GM18499 (cell line): ENCODE data around the gene SLC38A4.

Experiments used
- ATAC-seq: cut with Tn5 transposase; IDR thresholded peaks from one replicate; pipeline ENCODE4 v1.9.1; 2021; ENCODE audit warnings: moderate number of reproducible peaks; ENCODE audit not compliant: insufficient read depth, unreplicated experiment

SLC38A4 gene

DNA sequence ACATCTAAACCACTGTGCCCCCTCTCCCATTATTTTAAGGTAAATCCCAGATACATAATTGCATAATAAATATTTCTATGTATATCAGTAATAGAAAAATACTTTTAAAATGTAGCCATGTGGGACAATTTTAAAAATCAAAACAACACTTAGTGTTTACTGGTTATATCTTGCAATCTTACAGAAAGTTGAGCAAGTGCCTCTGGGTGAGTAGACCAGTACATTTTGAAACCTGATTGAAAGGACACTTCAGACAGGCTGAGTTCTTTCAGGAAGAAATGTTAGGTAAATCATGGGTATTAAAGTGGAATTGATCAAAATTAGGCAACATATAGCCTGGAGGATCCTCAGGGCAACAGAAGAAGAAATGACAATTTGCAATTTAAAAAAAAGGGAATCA lies 7.2 kb downstream of the SLC38A4 start:
- no peak for ATAC-seq

DNA sequence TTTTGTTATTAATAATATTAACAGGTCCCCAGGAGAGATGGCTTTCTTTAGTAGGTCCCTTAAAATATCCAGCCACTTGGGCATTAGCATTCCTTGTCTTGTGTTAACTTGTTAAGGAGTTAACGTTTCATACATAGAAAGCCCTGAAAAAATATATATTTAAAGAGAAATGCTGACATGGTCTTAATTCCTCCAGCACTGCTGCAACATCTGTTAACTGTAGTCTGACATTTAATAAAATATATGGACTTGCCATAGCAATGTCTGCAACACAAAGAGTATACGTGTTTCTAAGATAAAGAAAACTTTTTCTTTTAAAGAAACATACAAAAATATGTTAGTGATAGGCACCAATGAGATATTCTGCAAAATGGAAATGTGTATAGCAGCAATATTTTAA lies 10.0 kb downstream of the SLC38A4 start:
- ATAC-seq, result no peak

DNA sequence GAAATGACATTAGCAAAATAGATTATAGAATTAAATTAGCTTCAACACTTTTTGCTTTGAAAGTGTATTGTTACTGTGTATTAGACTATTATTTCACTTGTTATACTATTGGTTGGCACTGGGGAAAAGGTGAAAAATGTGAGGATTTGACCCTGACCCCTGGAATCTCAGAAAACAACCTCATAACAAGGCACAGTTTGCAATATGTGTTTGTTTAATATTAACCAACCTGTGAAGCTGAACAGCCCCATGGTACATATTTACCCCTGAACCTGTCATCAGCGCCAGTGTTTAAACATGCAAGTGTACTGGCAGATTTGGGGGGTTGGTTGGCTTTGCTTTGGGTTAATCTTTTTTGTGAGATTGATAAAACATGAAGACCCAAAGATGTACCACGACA lies 11.7 kb downstream of the SLC38A4 start:
- no peak for ATAC-seq

DNA sequence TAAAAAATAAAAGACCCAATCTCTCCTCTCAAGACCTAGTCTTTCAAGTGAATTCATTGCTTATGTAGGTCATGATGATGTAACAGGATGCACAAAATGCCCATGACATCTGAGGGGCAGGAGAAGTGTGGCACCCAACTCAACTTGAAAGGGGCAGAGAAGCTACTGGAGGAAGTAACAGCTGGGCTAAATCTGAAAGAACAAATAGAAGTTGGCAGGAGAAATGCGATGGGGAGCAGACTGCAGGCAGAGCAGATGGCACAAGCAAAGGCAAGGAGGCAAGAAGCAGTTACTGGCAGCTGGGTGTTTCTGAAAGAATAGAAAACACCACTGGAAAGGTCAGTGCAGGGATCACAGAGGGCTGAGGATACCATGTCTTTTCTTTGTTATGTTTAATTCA lies 14.6 kb downstream of the SLC38A4 start:
- ATAC-seq, result no peak

DNA sequence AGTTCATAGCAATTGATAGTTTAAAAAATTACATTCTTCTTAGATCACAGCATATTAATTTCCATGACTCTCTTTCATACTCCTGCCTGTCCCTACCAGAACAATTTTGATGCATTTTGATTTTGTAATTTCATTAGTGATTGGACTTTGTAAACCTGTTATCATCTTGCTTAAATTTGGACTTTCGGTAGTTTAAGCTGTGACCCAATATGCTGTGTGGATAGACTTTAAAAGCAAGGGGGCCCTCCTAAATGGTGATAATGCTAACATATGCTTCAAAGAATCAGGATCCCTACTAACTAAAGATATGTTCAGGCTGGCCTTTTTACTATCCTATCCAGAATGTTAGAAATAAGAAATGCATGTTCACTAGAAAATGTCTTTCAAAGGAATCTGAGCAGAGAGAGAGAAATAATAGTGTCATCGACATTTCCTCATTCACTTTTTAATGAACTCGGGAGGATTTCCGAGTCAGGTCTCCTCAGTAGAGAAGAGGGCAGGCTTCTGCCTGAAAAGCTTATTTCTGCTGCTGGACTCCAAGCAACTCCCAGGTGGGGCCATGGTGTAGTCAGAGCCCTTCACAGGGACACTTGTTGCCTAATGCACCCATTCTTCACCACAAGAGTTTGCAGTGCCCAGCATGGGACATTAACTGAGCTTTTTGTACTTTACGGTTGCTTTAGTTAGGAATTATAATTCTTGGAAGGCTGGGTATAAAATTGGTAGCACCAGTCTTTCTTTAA lies 16.7 kb downstream of the SLC38A4 start:
- no peak for ATAC-seq

DNA sequence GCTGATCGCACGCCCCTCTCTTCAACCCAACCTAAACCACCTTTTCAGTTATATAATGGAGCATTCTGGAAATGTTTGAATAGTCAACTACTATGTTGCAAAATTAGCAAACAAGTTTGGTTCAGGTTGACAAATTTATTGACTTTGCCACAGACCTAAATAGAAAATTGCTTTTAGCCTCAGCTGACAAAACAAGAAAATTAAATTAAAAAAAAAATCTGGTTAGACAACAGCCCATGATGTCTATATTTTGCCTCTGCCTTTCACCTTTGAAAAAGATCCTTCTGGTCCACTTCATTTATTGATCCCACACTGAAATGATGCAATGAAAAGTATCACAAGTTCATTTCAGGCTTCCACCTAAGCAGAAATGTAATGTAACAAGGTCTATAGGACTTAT lies 17.5 kb downstream of the SLC38A4 start:
- no peak for ATAC-seq

DNA sequence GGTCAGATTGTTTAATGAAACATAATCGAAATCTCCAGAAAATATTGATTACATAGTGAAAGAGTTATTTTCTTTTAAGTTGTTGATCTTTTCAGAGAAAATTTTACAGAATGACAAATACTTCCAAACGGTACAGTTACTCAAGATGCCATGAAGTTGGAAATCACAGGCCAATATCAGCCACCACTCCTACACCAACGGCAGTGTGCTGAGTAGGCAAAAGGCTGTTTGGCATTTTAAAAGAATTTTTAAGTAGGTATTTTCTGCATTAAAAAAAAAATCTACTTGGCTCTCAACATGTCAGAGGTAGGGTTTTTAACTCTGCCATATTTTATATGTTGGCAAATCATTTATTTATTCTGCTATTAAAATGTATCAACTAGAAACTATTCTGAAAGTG lies 21.7 kb downstream of the SLC38A4 start:
- ATAC-seq, result no peak

DNA sequence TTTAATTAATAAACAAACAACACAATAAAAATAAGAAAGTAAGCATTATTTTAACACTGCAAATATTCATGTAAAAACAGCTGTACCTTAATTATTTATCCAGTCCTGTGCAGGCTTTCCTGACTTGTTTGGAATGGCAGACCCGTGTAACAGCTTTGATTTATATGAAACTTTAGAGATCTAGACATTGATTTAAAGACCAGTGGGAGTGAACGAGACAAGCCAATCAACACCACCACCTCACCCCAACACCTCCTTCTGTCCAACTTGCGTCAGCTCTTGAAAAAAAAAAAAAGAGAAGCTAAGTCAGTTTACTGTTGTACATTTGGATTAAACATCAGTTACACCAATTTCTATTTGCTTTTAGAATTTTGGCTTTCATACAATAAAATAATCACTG lies 22.3 kb downstream of the SLC38A4 start:
- ATAC-seq, result no peak

DNA sequence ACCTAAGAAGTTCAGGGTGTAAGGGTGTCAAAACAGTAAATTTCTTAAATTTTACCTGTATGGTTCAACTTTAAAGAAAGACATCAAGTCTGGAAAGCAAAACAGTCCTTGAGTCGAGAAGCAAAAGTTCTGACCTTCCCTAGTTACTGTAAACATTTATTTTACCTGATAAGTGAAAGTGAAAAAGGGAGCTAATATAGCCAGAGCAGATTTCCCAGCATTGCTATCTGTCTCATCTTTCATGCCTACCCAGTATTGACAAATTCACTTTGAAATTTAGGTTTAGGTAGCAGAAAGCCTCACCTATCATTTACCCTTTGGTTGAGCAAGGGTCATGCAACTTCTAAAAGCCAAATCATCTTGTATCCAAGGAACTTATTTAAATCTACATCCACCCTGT lies 24.5 kb downstream of the SLC38A4 start:
- no peak for ATAC-seq

DNA sequence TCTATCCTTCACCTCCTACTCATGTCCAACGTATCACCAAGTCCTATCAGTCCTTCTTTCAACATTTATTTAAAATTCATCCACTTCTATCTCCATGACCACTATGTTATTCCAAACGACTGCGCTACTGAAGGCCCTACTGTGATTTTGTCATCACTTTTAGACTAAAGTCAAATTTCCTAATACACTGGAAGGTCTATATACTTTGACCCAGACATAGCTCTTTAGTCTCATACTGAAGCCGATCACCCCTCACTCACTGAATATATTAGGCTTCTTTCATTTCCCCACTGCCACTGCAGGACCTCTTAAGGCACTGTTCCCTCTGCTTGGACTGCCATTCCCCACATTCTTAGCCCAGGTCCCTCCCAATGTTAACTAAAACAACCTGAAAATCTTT lies 25.6 kb downstream of the SLC38A4 start:
- ATAC-seq, result no peak

DNA sequence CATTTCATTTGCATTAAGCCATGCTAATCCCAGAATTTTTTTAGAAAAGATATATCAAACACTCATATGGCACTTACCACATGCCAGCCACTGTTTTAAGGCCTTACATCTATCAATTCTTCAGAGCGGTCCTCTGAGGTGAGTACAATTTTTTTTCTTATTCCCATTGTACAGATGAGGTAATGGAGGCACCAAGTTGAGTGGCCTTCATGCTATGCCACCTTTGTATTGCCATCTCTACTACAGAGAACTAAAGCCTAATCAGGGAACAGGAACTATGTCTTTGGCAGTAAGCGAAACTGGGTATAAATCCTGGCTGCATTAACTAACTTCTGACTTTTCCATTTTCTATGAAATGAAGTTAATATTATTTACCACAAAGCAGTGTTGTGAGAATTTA lies 27.1 kb downstream of the SLC38A4 start:
- no peak for ATAC-seq

DNA sequence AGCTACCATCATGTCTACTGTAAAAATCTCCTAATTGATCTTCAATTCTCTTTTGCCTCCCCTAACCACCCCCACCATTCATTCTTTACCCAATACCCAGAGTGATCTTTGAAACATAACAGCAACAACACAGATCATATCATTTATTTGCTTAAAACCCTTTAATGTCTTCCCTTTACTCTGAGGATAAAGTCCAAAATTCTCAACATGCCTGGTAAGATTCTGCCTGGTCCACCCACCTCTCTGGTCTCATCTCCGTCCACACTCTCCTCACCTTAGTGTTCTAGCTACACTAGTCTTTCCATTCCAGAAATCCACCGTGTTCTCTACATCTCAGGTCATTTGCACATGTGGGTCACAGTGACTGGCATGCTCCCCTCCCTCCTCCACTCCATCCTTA lies 27.7 kb downstream of the SLC38A4 start:
- no peak for ATAC-seq

DNA sequence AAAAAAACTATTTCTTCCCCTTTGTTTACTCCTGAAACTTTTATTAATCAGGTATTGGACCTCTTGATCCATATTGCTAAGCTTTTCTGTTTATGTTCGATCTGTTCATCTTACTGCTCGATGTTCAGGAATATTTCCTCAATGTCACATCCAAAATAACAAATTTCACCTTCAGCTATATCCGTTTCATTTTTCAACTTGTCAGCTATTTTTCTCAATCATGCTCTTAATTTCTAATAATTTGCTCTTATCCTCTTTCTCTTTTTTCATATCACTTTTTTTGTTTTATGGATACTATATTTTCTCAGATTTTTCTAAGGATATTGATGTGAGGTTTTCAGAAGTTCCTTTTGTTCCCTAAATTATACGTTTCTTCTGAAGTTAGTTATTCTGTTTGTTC lies 29.8 kb downstream of the SLC38A4 start:
- ATAC-seq, result no peak

DNA sequence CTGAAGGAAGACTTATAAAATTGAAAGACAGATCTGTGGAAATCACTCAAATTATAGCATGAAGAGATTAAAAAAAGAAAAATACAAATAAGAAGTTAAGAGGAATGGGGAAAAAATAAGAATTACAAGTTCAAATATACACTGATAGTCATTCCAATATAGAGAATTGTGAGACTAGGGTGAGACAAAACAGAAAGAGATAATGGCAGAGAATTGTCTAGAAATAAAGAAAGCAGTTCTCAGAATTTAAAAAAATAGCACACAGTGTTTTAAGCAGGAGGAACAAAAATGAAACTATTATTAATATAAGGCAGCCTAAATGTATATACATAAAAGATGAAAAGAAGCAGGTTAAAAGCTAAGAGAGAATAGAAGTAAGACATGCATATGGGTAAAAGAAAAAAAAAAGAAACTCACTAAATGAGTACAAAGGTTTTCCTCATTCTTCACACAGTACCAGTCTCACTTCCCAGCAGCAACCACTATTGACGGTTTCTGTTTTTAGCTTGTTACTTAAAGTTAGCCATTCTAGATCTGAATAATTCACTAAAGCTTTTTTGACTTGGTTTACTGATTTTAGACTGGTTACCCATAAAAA lies 31.1 kb downstream of the SLC38A4 start:
- peak; percentile 82 for ATAC-seq

DNA sequence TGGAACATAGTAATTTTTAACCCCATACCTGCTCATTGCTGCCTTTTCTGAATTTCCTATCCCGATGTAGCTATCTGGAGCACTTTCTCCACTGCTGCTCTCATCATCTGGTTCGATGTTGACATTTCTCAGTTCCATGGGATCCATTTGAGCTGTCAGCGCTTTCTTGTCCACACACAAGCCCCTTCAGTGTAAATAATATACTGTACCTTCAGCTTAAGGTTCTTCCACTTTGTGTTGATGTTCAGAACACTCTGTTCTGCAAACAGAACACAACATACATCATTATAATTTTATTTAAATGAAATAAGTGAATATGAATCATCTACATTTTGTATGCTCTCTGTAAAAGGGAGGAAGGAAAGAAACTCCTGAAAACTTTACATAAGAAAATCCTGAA lies 32.9 kb downstream of the SLC38A4 start:
- ATAC-seq, result no peak

DNA sequence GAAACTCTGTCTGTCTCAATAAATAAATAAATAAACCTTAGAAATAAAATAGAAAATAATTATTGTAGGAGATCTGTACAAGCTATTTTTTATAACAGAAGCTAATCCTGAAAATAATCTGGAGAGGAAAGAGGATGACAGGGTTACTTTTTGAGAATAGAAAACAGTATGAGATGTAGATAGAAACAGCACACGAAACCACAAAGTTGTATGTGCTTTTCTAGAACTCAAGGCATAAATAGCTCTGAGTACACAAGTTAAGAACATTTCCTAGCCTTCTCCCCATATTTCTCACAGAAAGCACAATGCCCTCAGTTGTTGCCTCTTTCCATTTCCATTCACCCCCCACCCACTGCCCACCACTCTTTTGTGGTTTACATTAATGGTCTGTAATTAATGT lies 35.7 kb downstream of the SLC38A4 start:
- no peak for ATAC-seq

DNA sequence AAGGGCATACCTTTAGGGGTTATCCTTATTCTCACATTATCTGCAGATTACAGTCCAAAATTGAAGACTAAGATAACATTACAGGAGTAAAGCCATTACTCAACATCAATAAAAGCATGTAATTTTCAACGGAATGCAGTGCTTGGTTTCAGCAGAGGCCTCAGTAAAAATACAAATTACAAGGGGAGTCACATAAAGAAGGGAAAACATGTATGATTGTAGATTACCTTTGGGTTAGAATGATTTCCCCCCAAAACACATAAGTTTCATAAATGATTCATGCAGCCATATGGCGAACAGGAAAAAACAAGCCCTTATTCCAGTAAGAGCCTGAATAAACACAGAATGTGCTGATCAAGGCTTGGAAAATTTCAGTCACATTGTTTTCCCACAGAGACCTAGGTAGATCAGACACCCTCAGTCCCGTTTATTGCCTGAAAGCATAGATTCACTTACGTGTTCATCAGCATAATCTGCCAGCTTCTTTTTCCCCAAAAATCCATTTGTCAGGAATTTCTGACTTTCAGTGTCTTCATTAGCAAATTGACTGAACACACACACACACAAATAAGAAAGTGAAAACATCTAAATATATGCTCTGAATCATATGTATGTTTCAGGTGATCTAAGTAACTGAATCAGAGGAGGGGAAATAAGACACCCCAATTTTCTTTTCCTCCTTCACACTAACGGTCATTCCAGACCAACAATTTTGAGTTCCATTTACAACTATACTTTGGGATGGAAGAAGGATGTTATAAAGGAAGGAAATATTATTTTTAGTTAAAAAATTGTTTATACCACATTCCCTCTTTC lies 37.5 kb downstream of the SLC38A4 start:
- no peak for ATAC-seq

DNA sequence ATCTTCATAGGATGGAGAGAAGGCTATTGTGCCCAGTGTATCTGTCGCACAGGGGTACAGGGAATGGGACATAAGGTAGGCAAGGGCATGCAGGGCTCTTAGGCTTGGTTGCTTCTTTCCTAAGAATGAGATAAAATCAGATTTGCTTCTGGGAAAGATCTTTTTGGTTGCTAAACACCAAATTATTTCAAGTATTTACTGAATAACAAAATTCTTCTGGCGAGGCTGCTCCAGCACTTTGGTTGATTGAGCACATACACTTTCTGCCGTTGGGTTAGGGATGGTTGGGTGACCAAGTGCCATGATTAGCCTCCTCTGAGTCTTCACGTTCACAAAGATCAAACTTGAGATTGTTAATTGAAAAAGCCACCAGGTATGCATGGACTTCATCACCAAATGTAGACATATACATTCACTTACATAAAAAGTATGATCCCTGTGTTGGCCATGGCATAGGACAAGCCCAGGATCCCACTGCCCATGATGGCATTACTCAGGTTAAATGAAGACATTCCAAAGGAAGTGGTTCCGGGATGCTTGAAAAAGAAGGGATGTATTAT lies 38.2 kb downstream of the SLC38A4 start:
- no peak for ATAC-seq

DNA sequence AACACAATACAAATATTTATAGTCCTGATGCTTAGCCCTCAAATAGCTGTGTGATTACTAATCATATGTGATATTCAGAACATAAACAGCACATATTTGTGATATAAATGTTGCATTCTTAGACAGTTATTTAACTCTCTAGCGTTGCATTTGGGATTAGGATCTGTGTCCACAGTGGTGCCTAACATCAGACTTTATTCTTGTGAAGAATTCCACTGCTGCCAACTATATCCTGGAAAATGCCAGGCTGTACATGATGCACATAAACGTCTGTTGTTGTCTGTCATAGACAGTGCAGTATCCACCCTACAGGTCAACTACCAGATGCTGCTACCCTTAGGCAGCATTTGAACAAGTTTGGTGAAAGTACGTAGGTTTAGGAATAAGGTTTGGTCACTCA lies 39.0 kb downstream of the SLC38A4 start:
- ATAC-seq, result no peak

DNA sequence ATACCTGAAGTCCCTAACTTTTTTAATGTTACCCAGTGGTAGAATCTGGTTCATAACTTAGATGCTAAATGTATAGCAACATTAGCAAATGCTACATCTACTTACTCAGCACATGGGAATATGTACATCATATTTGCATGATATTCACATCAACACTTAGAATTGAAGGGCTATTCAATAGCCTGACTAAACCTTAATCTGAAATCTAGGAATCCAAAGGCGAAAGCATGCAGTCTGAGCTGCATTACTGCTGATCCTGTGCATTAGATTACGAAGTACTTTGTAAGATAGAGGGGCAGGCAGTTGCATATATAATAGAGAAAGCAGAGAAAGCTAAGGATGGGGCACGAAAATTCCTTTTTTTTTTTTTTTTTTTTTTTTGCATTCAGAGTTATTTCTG lies 40.4 kb downstream of the SLC38A4 start:
- ATAC-seq, result no peak

DNA sequence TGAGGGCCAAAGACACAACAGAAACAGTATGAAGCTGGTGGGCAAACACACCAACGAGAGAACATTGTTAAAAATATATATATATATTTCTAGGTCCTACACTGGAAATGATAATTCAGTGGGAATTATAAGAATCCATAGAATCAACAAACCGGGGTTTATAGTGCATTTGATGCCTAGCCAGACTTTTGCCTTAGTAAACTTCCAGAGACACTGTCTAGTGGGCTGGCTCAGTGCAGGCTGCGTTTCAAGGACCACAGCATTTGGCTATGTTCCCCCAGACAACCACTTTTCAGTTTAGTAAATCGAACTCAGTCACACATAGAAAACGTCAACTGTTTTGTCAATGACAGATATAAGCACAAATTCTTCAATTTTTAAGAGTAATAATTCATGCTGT lies 41.9 kb downstream of the SLC38A4 start:
- ATAC-seq, result no peak
